ENCODE results near the gene CACNA1S. TPM values are rescaled to one million over a fixed set of nuclear protein-coding genes. Genes with fewer than 3 reads are reported as not detected.

CACNA1S gene
- total and polyA plus RNA-seq, 2 experiments from 2014 or later = not detected

GRCh38 chr1:201084295-201084694 is 27.9 kb downstream of the CACNA1S start:
- H3K27ac ChIP-seq = no peak overlapping the region
- no peaks in the 10 kb centered on the region for H3K36me3 ChIP-seq (ENCODE audit: low read depth)
- H2AFZ ChIP-seq = no peak overlapping the region
- H3K9ac ChIP-seq = no peak overlapping the region
- H3K9me3 ChIP-seq (ENCODE audit: low read depth) = no peaks in the 10 kb centered on the region
- H3F3A ChIP-seq (ENCODE audit: insufficient read depth) = no peaks in the 10 kb centered on the region
- H3K79me2 ChIP-seq (ENCODE audit: insufficient read depth) = no peaks in the 10 kb centered on the region
- H4K20me1 ChIP-seq (ENCODE audit: insufficient read depth) = no peaks in the 10 kb centered on the region
- in situ Hi-C loops (cut with MboI) = no loop called here
- no peak for DNase-seq
- H3K9me2 ChIP-seq (ENCODE audit: insufficient read depth) = no peaks in the 10 kb centered on the region
- no peaks in the 10 kb centered on the region for H3K4me1 ChIP-seq (ENCODE audit: insufficient read depth)
- 63 to 71% methylated on average over 6 of the region's 6 CpGs for WGBS, 2 experiments (ENCODE audit: low coverage in 1 of 2, low lambda C conversion rate in 2 of 2, missing lambda C conversion rate in 2 of 2)
- TF ChIP-seq EZH2phosphoT487 (IDR thresholded peaks at IDR 0.05; ENCODE audit: insufficient read depth, low read depth) = no peak
- TF ChIP-seq EZH2 (IDR thresholded peaks at IDR 0.05; ENCODE audit: insufficient read depth, poor library complexity, severe bottlenecking) = no peak
- peaks cover 18% of the 10 kb centered on the region for H3K27me3 ChIP-seq (replicated peaks; ENCODE audit: insufficient read depth)
- H3K4me2 ChIP-seq (ENCODE audit: unreplicated experiment) = no peak overlapping the region
- H3K4me3 ChIP-seq = no peak overlapping the region

GRCh38 chr1:201083741-201084140 is 28.5 kb downstream of the CACNA1S start:
- WGBS, 2 experiments (ENCODE audit: low coverage in 1 of 2, low lambda C conversion rate in 2 of 2, missing lambda C conversion rate in 2 of 2) = 49 to 67% methylated on average over 3 of the region's 3 CpGs
- H4K20me1 ChIP-seq (ENCODE audit: insufficient read depth) = no peaks in the 10 kb centered on the region
- in situ Hi-C loops (cut with MboI) = no loop called here

GRCh38 chr1:201080135-201080534 is 32.1 kb downstream of the CACNA1S start:
- Histone ChIP-seq H3K4me1 (ENCODE audit: insufficient read depth) (no peaks in the 10 kb centered on the region), H3K27me3 (replicated peaks; ENCODE audit: insufficient read depth) (peaks cover 25% of the 10 kb centered on the region), H2AFZ (no peak overlapping the region), H3K36me3 (ENCODE audit: low read depth) (no peaks in the 10 kb centered on the region), H3F3A (ENCODE audit: insufficient read depth) (no peaks in the 10 kb centered on the region), H3K27ac (no peak overlapping the region), H3K9me3 (ENCODE audit: low read depth) (no peaks in the 10 kb centered on the region), H3K4me3 (no peak overlapping the region), H3K9ac (no peak overlapping the region), H3K79me2 (ENCODE audit: insufficient read depth) (no peaks in the 10 kb centered on the region), H3K4me2 (ENCODE audit: unreplicated experiment) (no peak overlapping the region), H4K20me1 (ENCODE audit: insufficient read depth) (no peaks in the 10 kb centered on the region), H3K9me2 (ENCODE audit: insufficient read depth) (no peaks in the 10 kb centered on the region)
- DNase-seq = no peak
- TF ChIP-seq EZH2phosphoT487 (IDR thresholded peaks at IDR 0.05; ENCODE audit: insufficient read depth, low read depth) = no peak
- no peak for TF ChIP-seq EZH2 (IDR thresholded peaks at IDR 0.05; ENCODE audit: insufficient read depth, poor library complexity, severe bottlenecking)
- in situ Hi-C loops (cut with MboI) = no loop called here
- WGBS, 2 experiments (ENCODE audit: low coverage in 1 of 2, low lambda C conversion rate in 2 of 2, missing lambda C conversion rate in 2 of 2) = 70 to 73% methylated on average over 3 of the region's 3 CpGs

More at GRCh38 chr1:201083741-201084140, 28.5 kb downstream of the CACNA1S start:
- Histone ChIP-seq H3K9me2 (ENCODE audit: insufficient read depth) (no peaks in the 10 kb centered on the region), H3K79me2 (ENCODE audit: insufficient read depth) (no peaks in the 10 kb centered on the region), H3K9me3 (ENCODE audit: low read depth) (no peaks in the 10 kb centered on the region), H3K27ac (no peak overlapping the region), H3K36me3 (ENCODE audit: low read depth) (no peaks in the 10 kb centered on the region), H3K4me3 (no peak overlapping the region), H3K4me1 (ENCODE audit: insufficient read depth) (no peaks in the 10 kb centered on the region), H3F3A (ENCODE audit: insufficient read depth) (no peaks in the 10 kb centered on the region), H2AFZ (no peak overlapping the region), H3K27me3 (replicated peaks; ENCODE audit: insufficient read depth) (peaks cover 18% of the 10 kb centered on the region), H3K4me2 (ENCODE audit: unreplicated experiment) (no peak overlapping the region), H3K9ac (no peak overlapping the region)
- DNase-seq = no peak
- no peak for TF ChIP-seq EZH2phosphoT487 (IDR thresholded peaks at IDR 0.05; ENCODE audit: insufficient read depth, low read depth)
- TF ChIP-seq EZH2 (IDR thresholded peaks at IDR 0.05; ENCODE audit: insufficient read depth, poor library complexity, severe bottlenecking) = no peak

- 81 to 82% methylated on average over 17 of the region's 17 CpGs for WGBS, 2 experiments (ENCODE audit: low coverage in 1 of 2, low lambda C conversion rate in 2 of 2, missing lambda C conversion rate in 2 of 2)
- H3K4me2 ChIP-seq (ENCODE audit: unreplicated experiment) = no peak overlapping the region
- H3K9ac ChIP-seq = no peak overlapping the region
- H4K20me1 ChIP-seq (ENCODE audit: insufficient read depth) = no peaks in the 10 kb centered on the region
- TF ChIP-seq EZH2 (IDR thresholded peaks at IDR 0.05; ENCODE audit: insufficient read depth, poor library complexity, severe bottlenecking) (no peak), EZH2phosphoT487 (IDR thresholded peaks at IDR 0.05; ENCODE audit: insufficient read depth, low read depth) (no peak)
- no peak for DNase-seq
- H3K4me1 ChIP-seq (ENCODE audit: insufficient read depth) = no peaks in the 10 kb centered on the region
- H3K79me2 ChIP-seq (ENCODE audit: insufficient read depth) = no peaks in the 10 kb centered on the region
- in situ Hi-C loops (cut with MboI) = no loop called here
- H3K9me3 ChIP-seq (ENCODE audit: low read depth) = no peaks in the 10 kb centered on the region
- no peaks in the 10 kb centered on the region for H3K36me3 ChIP-seq (ENCODE audit: low read depth)
- H3K27me3 ChIP-seq (replicated peaks; ENCODE audit: insufficient read depth) = peaks cover 23% of the 10 kb centered on the region
- H3K4me3 ChIP-seq = no peak overlapping the region
- no peak overlapping the region for H3K27ac ChIP-seq
- no peaks in the 10 kb centered on the region for H3F3A ChIP-seq (ENCODE audit: insufficient read depth)
- H3K9me2 ChIP-seq (ENCODE audit: insufficient read depth) = no peaks in the 10 kb centered on the region
- H2AFZ ChIP-seq = no peak overlapping the region
These were observed 34.5 kb downstream of the CACNA1S start for GRCh38 chr1:201077736-201078135.

- H3K36me3 ChIP-seq (ENCODE audit: low read depth) = no peaks in the 10 kb centered on the region
- H3K4me1 ChIP-seq (ENCODE audit: insufficient read depth) = no peaks in the 10 kb centered on the region
- 39 to 47% methylated on average over 7 of the region's 7 CpGs for WGBS, 2 experiments (ENCODE audit: low coverage in 1 of 2, low lambda C conversion rate in 2 of 2, missing lambda C conversion rate in 2 of 2)
- no peak overlapping the region for H3K27ac ChIP-seq
- H3K9me2 ChIP-seq (ENCODE audit: insufficient read depth) = no peaks in the 10 kb centered on the region
- H4K20me1 ChIP-seq (ENCODE audit: insufficient read depth) = no peaks in the 10 kb centered on the region
- in situ Hi-C loops (cut with MboI) = no loop called here
- no peaks in the 10 kb centered on the region for H3F3A ChIP-seq (ENCODE audit: insufficient read depth)
- H3K9me3 ChIP-seq (ENCODE audit: low read depth) = no peaks in the 10 kb centered on the region
- no peaks in the 10 kb centered on the region for H3K79me2 ChIP-seq (ENCODE audit: insufficient read depth)
- no peak overlapping the region for H3K4me3 ChIP-seq
- H3K4me2 ChIP-seq (ENCODE audit: unreplicated experiment) = no peak overlapping the region
- H3K27me3 ChIP-seq (replicated peaks; ENCODE audit: insufficient read depth) = peaks cover 22% of the 10 kb centered on the region; the same call in 1 of the 2 replicates
- TF ChIP-seq EZH2phosphoT487 (IDR thresholded peaks at IDR 0.05; ENCODE audit: insufficient read depth, low read depth) = no peak
- no peak for TF ChIP-seq EZH2 (IDR thresholded peaks at IDR 0.05; ENCODE audit: insufficient read depth, poor library complexity, severe bottlenecking)
- H2AFZ ChIP-seq = no peak overlapping the region
- DNase-seq = no peak
- H3K9ac ChIP-seq = no peak overlapping the region
These were observed 35.1 kb downstream of the CACNA1S start for GRCh38 chr1:201077116-201077515.

All from GM23248 (cell line).